ENCODE data around the gene COX7C. TPM values are rescaled to one million over a fixed set of nuclear protein-coding genes. Genes with fewer than 3 reads are reported as not detected.
"Not testable (repeated sequence)": the region's sequence is repeated elsewhere in the genome, so short reads cannot be mapped to it uniquely, and the experiment has no call there.

Gene COX7C
- total RNA-seq (100 to 1,000 TPM; 237 to 379 TPM), polyA plus RNA-seq (1,000 to 10,000 TPM in 1 of 2 donors, 100 to 1,000 TPM in 1; 584 to 1,009 TPM)
- long read RNA-seq, donor 1, transcript COX7C-205 (3 exons, 369 nt), result minor isoform, 90 of 753 reads
- long read RNA-seq, donor 1, transcript COX7C-201 (3 exons, 666 nt), result major isoform, 536 of 753 reads
- long read RNA-seq, donor 1, transcript COX7C-203 (2 exons, 1,584 nt), result minor isoform, 10 of 753 reads
- long read RNA-seq, donor 1, partial matches to known transcripts, result 55 of 753 reads
- long read RNA-seq, donor 1, other reads (novel, unspliced or antisense), result 61 of 753 reads
- long read RNA-seq, donor 2, transcript COX7C-201 (3 exons, 666 nt), result major isoform, 262 of 358 reads
- long read RNA-seq, donor 2, transcript COX7C-205 (3 exons, 369 nt), result minor isoform, 42 of 358 reads
- long read RNA-seq, donor 2, partial matches to known transcripts, result 22 of 358 reads
- long read RNA-seq, donor 2, other reads (novel, unspliced or antisense), result 29 of 358 reads
- long read RNA-seq, donor 3, transcript COX7C-205 (3 exons, 369 nt), result minor isoform, 61 of 475 reads
- long read RNA-seq, donor 3, transcript COX7C-201 (3 exons, 666 nt), result major isoform, 333 of 475 reads
- long read RNA-seq, donor 3, partial matches to known transcripts, result 34 of 475 reads
- long read RNA-seq, donor 3, other reads (novel, unspliced or antisense), result 43 of 475 reads
- long read RNA-seq, donor 4, transcript COX7C-205 (3 exons, 369 nt), result minor isoform, 37 of 347 reads
- long read RNA-seq, donor 4, transcript COX7C-201 (3 exons, 666 nt), result major isoform, 244 of 347 reads
- long read RNA-seq, donor 4, partial matches to known transcripts, result 37 of 347 reads
- long read RNA-seq, donor 4, other reads (novel, unspliced or antisense), result 23 of 347 reads
- long read RNA-seq, donor 5, transcript COX7C-201 (3 exons, 666 nt), result major isoform, 489 of 683 reads
- long read RNA-seq, donor 5, transcript COX7C-205 (3 exons, 369 nt), result minor isoform, 71 of 683 reads
- long read RNA-seq, donor 5, partial matches to known transcripts, result 62 of 683 reads
- long read RNA-seq, donor 5, other reads (novel, unspliced or antisense), result 59 of 683 reads

DNA sequence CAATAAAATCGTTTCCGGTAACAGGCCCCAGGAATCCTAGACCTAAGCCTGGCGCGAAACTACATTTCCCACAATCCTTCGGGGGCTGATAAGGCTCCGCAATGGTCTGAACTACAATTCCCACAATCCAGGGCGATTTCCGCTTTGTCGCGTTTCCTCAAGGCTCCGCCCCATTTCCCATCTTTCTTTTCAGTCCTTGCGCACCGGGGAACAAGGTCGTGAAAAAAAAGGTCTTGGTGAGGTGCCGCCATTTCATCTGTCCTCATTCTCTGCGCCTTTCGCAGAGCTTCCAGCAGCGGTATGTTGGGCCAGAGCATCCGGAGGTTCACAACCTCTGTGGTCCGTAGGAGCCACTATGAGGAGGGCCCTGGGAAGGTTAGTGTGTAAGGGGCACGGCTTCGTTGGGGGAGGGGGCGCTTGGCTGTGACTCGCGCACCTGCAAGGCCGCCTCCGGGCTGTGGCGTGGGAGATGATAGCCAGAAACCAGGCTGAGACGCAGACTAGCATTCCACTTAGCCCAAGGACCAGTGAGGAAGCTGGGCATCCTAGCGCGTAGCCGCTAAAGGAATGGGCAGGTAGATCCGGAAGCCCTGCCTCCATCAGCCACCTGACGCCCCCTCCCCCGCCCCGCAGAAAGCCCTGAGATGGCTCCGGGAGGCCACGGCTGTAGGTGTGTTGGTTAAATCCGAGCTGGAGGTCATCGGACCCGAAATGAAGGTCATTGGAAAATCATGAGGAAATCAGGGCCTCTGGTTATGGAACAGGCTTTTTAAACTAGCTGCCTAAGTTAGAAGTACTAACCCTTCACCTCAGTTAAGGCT, at the start of gene COX7C:
COX7C (plus strand) TSS at position 186 of the 821 bp plus-strand sequence; CDS start at position 301, 115 bp downstream.
- H3K27ac ChIP-seq (ENCODE audit: low read depth in 1 of 2, low read length in 1 of 2), result peak within 1 kb of the TSS; percentile 79 to 87
- DNase-seq, result peak; percentile 94 to 99 (median 98)
- 1% methylated on average over 41 of the region's 41 CpGs for WGBS, 2 donors

DNA sequence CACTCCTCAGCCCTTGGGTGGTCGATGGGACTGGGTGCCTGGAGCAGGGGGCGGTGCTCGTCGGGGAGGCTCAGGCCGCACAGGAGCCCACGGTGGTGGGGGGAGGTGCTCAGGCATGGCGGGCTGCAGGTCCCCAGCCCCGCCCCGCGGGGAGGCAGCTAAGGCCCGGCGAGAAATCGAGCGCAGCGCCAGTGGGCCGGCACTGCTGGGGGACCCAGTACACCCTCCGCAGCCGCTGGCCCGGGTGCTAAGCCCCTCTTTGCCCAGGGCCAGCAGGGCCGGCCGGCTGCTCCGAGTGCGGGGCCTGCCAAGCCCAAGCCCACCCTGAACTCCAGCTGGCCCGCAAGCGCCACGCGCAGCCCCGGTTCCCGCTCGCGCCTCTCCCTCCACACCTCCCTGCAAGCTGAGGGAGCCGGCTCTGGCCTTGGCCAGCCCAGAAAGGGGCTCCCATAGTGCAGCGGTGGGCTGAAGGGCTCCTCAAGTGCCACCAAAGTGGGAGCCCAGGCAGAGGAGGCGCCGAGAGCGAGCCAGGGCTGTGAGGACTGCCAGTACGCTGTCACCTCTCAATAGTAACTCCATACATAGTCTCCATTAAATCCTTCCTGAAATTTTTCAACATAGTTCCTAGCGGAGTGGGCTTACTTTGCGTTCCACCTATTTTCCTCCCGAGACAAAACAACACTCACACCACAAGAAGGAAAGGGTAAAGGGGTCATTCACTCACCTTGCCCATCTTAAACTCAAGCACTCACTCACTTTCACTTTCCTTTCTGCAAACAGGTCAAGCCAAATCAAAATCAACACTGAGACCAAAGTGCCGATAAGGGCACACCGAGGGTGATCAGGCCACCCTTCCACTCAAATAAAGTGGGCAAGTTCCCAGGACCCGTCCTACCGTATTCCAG, 48.0 kb upstream of the COX7C start:
- H3K36me3 ChIP-seq (ENCODE audit: control insufficient read depth in 4 of 4, insufficient read depth in 4 of 4, low read length in 4 of 4); H3K27ac ChIP-seq (ENCODE audit: low read depth in 1 of 2, low read length in 1 of 2); H3K4me1 ChIP-seq (ENCODE audit: control insufficient read depth in 5 of 5, insufficient read depth in 5 of 5, low read length in 5 of 5); H3K27me3 ChIP-seq (ENCODE audit: control insufficient read depth in 3 of 3, insufficient read depth in 3 of 3, low read length in 2 of 3); H3K4me3 ChIP-seq; H3K9ac ChIP-seq (ENCODE audit: insufficient read depth in 1 of 2, low read length in 2 of 2); H3K9me3 ChIP-seq (ENCODE audit: control insufficient read depth in 4 of 4, insufficient read depth in 3 of 4, low read length in 3 of 4); DNase-seq; ATAC-seq (ENCODE audit: insufficient read depth, low FRiP score): not testable (repeated sequence)
- 95 to 98% methylated on average over 31 to 44 of the region's 44 CpGs for WGBS, 2 donors

More for the DNA sequence above, at the start of gene COX7C:
- Histone ChIP-seq H3K36me3 (ENCODE audit: control insufficient read depth in 4 of 4, insufficient read depth in 4 of 4, low read length in 4 of 4) (peaks cover 4 to 9% (median 9%) of the 10 kb centered on the region in 4 donors), H3K27me3 (ENCODE audit: control insufficient read depth in 3 of 3, insufficient read depth in 3 of 3, low read length in 2 of 3) (no peaks in the 10 kb centered on the region), H3K9me3 (ENCODE audit: control insufficient read depth in 4 of 4, insufficient read depth in 3 of 4, low read length in 3 of 4) (peaks cover 0 to 4% (median 0%) of the 10 kb centered on the region in 4 donors), H3K9ac (ENCODE audit: insufficient read depth in 1 of 2, low read length in 2 of 2) (peak within 1 kb of the TSS; percentile 79 to 94), H3K4me1 (ENCODE audit: control insufficient read depth in 5 of 5, insufficient read depth in 5 of 5, low read length in 5 of 5) (peaks cover 0 to 7% (median 3%) of the 10 kb centered on the region in 5 donors), H3K4me3 (peak within 1 kb of the TSS; percentile 80)
- TF ChIP-seq CTCF (IDR thresholded peaks at IDR 0.05; ENCODE audit: control extremely low read depth, extremely low read depth), result no peak
- ATAC-seq (ENCODE audit: insufficient read depth, low FRiP score), result peak; percentile 95

GRCh38 chr5:86570427-86571083, 47.2 kb upstream of the COX7C start:
- H3K4me1 ChIP-seq (ENCODE audit: control insufficient read depth in 5 of 5, insufficient read depth in 5 of 5, low read length in 5 of 5), result no peaks in the 10 kb centered on the region
- DNase-seq (no peak), ATAC-seq (ENCODE audit: insufficient read depth, low FRiP score) (no peak)
- H3K36me3 ChIP-seq (ENCODE audit: control insufficient read depth in 4 of 4, insufficient read depth in 4 of 4, low read length in 4 of 4), result no peaks in the 10 kb centered on the region
- H3K4me3 ChIP-seq, result no peak overlapping the region
- H3K27me3 ChIP-seq (ENCODE audit: control insufficient read depth in 3 of 3, insufficient read depth in 3 of 3, low read length in 2 of 3), result no peaks in the 10 kb centered on the region
- 92% methylated on average over 20 of the region's 20 CpGs for WGBS, 2 donors
- H3K9me3 ChIP-seq (ENCODE audit: control insufficient read depth in 4 of 4, insufficient read depth in 3 of 4, low read length in 3 of 4), result no peaks in the 10 kb centered on the region
- TF ChIP-seq CTCF (IDR thresholded peaks at IDR 0.05; ENCODE audit: control extremely low read depth, extremely low read depth), result no peak
- H3K9ac ChIP-seq (ENCODE audit: insufficient read depth in 1 of 2, low read length in 2 of 2), result no peak overlapping the region
- H3K27ac ChIP-seq (ENCODE audit: low read depth in 1 of 2, low read length in 1 of 2), result no peak overlapping the region

DNA sequence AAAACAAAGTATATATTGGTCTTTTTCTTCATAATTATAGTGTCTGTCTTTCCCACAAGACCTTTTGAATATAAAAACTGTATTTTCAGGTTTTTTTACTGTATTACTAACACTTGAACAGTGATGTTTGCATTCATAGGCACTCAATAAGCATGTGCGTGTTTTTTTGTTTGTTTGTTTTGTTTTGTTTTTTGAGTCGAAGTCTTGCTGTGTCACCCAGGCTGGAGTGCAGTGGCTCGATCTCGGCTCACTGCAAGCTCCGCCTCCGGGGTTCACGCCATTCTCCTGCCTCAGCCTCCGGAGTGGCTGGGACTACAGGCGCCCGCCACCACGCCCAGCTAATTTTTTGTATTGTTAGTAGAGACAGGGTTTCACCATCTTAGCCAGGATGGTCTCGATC, 46.6 kb upstream of the COX7C start:
- not testable (repeated sequence) for ATAC-seq (ENCODE audit: insufficient read depth, low FRiP score); H3K27me3 ChIP-seq (ENCODE audit: control insufficient read depth in 3 of 3, insufficient read depth in 3 of 3, low read length in 2 of 3); H3K27ac ChIP-seq (ENCODE audit: low read depth in 1 of 2, low read length in 1 of 2); H3K36me3 ChIP-seq (ENCODE audit: control insufficient read depth in 4 of 4, insufficient read depth in 4 of 4, low read length in 4 of 4); H3K4me3 ChIP-seq; DNase-seq; H3K4me1 ChIP-seq (ENCODE audit: control insufficient read depth in 5 of 5, insufficient read depth in 5 of 5, low read length in 5 of 5); H3K9ac ChIP-seq (ENCODE audit: insufficient read depth in 1 of 2, low read length in 2 of 2); H3K9me3 ChIP-seq (ENCODE audit: control insufficient read depth in 4 of 4, insufficient read depth in 3 of 4, low read length in 3 of 4)
- 92 to 97% methylated on average over 12 of the region's 12 CpGs for WGBS, 2 donors

Measured in lung (tissue), 16 donors.